ENCODE data around the gene CD52. TPM values are rescaled to one million over a fixed set of nuclear protein-coding genes. Genes with fewer than 3 reads are reported as not detected.
A peak's percentile ranks its signal among the peaks of the same experiment; 100 is the strongest.

CD52 gene
- total RNA-seq, 6 experiments from 2014 or later: 2.8 to 17.6 (median 8.5) TPM

DNA sequence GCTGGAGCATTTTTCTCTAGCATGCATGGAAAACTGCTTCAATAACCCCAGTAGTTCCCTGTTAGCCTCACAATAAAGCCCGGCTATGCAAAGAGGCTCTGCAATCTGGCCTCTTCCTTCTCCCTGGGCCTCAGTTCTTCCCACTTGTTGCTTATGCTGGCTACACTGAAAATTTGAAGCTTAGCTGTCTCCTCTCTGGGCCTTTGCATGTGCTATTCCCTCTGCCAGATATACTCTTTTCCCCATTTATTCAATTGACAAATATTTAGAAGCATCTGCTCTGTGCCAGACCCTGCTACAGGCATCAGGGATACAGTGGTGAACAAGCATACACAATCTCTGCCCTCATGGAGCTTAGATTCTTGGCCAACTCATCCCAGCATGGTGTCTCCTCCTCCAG is 20.9 kb downstream of the CD52 start:
- Histone ChIP-seq H3K36me3 (no peaks in the 10 kb centered on the region), H3K27me3 (no peaks in the 10 kb centered on the region), H3K27ac (no peak overlapping the region), H3K9me3 (no peaks in the 10 kb centered on the region), H3K4me1 (peaks cover 0 to 9% (median 0%) of the 10 kb centered on the region in 4 donors), H3K4me3 (no peak overlapping the region)
- intact Hi-C loops (cut with DNase I): no loop called here
- TF ChIP-seq POLR2A (IDR thresholded peaks at IDR 0.05): no peak
- TF ChIP-seq, protein P1, sequence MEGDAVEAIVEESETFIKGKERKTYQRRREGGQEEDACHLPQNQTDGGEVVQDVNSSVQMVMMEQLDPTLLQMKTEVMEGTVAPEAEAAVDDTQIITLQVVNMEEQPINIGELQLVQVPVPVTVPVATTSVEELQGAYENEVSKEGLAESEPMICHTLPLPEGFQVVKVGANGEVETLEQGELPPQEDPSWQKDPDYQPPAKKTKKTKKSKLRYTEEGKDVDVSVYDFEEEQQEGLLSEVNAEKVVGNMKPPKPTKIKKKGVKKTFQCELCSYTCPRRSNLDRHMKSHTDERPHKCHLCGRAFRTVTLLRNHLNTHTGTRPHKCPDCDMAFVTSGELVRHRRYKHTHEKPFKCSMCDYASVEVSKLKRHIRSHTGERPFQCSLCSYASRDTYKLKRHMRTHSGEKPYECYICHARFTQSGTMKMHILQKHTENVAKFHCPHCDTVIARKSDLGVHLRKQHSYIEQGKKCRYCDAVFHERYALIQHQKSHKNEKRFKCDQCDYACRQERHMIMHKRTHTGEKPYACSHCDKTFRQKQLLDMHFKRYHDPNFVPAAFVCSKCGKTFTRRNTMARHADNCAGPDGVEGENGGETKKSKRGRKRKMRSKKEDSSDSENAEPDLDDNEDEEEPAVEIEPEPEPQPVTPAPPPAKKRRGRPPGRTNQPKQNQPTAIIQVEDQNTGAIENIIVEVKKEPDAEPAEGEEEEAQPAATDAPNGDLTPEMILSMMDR (IDR thresholded peaks at IDR 0.05): no peak
- DNase-seq (no peak), ATAC-seq (no peak)
- 100% methylated on average over 1 of the region's 1 CpG for WGBS (ENCODE audit: insufficient coverage, low coverage, low lambda C conversion rate, missing lambda C conversion rate)

GRCh38 chr1:26340047-26340481 is 22.3 kb downstream of the CD52 start:
- Histone ChIP-seq H3K36me3 (no peaks in the 10 kb centered on the region), H3K27ac (no peak overlapping the region), H3K9me3 (no peaks in the 10 kb centered on the region), H3K4me3 (no peak overlapping the region), H3K27me3 (no peaks in the 10 kb centered on the region), H3K4me1 (peaks cover 0 to 9% (median 0%) of the 10 kb centered on the region in 4 donors)
- TF ChIP-seq, protein P1 (IDR thresholded peaks at IDR 0.05): no peak
- no peak for TF ChIP-seq POLR2A (IDR thresholded peaks at IDR 0.05)
- 69% methylated on average over 3 of the region's 4 CpGs for WGBS (ENCODE audit: insufficient coverage, low coverage, low lambda C conversion rate, missing lambda C conversion rate)
- no peak for ATAC-seq
- intact Hi-C loops (cut with DNase I): no loop called here
- DNase-seq: no peak

GRCh38 chr1:26344147-26344920 is 26.6 kb downstream of the CD52 start:
- Histone ChIP-seq H3K4me3 (no peak overlapping the region), H3K4me1 (no peaks in the 10 kb centered on the region), H3K27ac (no peak overlapping the region), H3K36me3 (no peaks in the 10 kb centered on the region), H3K27me3 (no peaks in the 10 kb centered on the region), H3K9me3 (no peaks in the 10 kb centered on the region)
- ATAC-seq: no peak
- no peak for DNase-seq
- WGBS (ENCODE audit: insufficient coverage, low coverage, low lambda C conversion rate, missing lambda C conversion rate): 83% methylated on average over 4 of the region's 15 CpGs
- no peak for TF ChIP-seq POLR2A (IDR thresholded peaks at IDR 0.05)
- TF ChIP-seq, protein P1 (IDR thresholded peaks at IDR 0.05): no peak
- intact Hi-C loops (cut with DNase I): no loop called here

GRCh38 chr1:26345718-26346117 is 28.0 kb downstream of the CD52 start:
- no peak for DNase-seq
- no peaks in the 10 kb centered on the region for H3K9me3 ChIP-seq
- peak in 1 of 4 donors; percentile 9 for ATAC-seq
- WGBS (ENCODE audit: insufficient coverage, low coverage, low lambda C conversion rate, missing lambda C conversion rate): no CpG with 5 or more reads among the region's 15 CpGs
- no peak overlapping the region for H3K27ac ChIP-seq
- no peaks in the 10 kb centered on the region for H3K27me3 ChIP-seq
- H3K4me1 ChIP-seq: peaks cover 0 to 2% (median 0%) of the 10 kb centered on the region in 4 donors
- H3K4me3 ChIP-seq: no peak overlapping the region
- no peak for TF ChIP-seq POLR2A (IDR thresholded peaks at IDR 0.05)
- TF ChIP-seq, protein P1 (IDR thresholded peaks at IDR 0.05): no peak
- intact Hi-C loops (cut with DNase I): no loop called here
- H3K36me3 ChIP-seq: no peaks in the 10 kb centered on the region
